ENCODE measurements around the gene ADGRL3. TPM values are rescaled to one million over a fixed set of nuclear protein-coding genes. Genes with fewer than 3 reads are reported as not detected.
A peak's percentile ranks its signal among the peaks of the same experiment; 100 is the strongest.

Gene ADGRL3
- total RNA-seq, 1 donor from 2014 or later = 31.3 TPM

- Mint-ChIP-seq H3K27me3 (ENCODE audit: low read depth, unreplicated experiment) (no peaks in the 10 kb centered on the region), H3K4me3 (ENCODE audit: unreplicated experiment) (no peak overlapping the region), H3K4me1 (ENCODE audit: low read depth, unreplicated experiment) (peaks cover 27% of the 10 kb centered on the region), H3K36me3 (ENCODE audit: low read depth, unreplicated experiment) (no peaks in the 10 kb centered on the region), H3K9me3 (ENCODE audit: unreplicated experiment) (no peaks in the 10 kb centered on the region), H3K27ac (ENCODE audit: unreplicated experiment) (peak overlapping the region; percentile 80)
- no peaks in the 10 kb centered on the region for H3K36me3 ChIP-seq (ENCODE audit: insufficient read depth, low read length)
- H3K9ac ChIP-seq (ENCODE audit: low read length) = peak overlapping the region; percentile 18
- no peak for FAIRE-seq
- H3K79me2 ChIP-seq (ENCODE audit: insufficient read depth, low read length) = no peaks in the 10 kb centered on the region
- peak overlapping the region; percentile 37 for H2AFZ ChIP-seq (ENCODE audit: low read depth, low read length)
- peak overlapping the region; percentile 64 for H3K27ac ChIP-seq (ENCODE audit: low read depth, low read length)
- H3K4me3 ChIP-seq (ENCODE audit: insufficient read depth, low read depth, low read length) = no peak overlapping the region
- TF ChIP-seq EZH2 (IDR thresholded peaks at IDR 0.05; ENCODE audit: insufficient read depth, low read length) = no peak
- TF ChIP-seq, protein P1, sequence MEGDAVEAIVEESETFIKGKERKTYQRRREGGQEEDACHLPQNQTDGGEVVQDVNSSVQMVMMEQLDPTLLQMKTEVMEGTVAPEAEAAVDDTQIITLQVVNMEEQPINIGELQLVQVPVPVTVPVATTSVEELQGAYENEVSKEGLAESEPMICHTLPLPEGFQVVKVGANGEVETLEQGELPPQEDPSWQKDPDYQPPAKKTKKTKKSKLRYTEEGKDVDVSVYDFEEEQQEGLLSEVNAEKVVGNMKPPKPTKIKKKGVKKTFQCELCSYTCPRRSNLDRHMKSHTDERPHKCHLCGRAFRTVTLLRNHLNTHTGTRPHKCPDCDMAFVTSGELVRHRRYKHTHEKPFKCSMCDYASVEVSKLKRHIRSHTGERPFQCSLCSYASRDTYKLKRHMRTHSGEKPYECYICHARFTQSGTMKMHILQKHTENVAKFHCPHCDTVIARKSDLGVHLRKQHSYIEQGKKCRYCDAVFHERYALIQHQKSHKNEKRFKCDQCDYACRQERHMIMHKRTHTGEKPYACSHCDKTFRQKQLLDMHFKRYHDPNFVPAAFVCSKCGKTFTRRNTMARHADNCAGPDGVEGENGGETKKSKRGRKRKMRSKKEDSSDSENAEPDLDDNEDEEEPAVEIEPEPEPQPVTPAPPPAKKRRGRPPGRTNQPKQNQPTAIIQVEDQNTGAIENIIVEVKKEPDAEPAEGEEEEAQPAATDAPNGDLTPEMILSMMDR (IDR thresholded peaks at IDR 0.05; ENCODE audit: insufficient read depth, low read depth, low read length) = no peak
- H3K4me1 ChIP-seq (ENCODE audit: insufficient read depth, low read length) = peaks cover 19% of the 10 kb centered on the region
- peaks cover 2% of the 10 kb centered on the region for H4K20me1 ChIP-seq (ENCODE audit: insufficient read depth, low read length)
- peak; percentile 55 for DNase-seq (ENCODE audit: low read depth)
- H3K27me3 ChIP-seq (ENCODE audit: insufficient read depth, low read length) = no peaks in the 10 kb centered on the region
- H3K9me3 ChIP-seq (ENCODE audit: insufficient read depth, low read depth, low read length) = no peaks in the 10 kb centered on the region
- peak overlapping the region; percentile 62 for H3K4me2 ChIP-seq (ENCODE audit: low read length)
Measured at GRCh38 chr4:61520166-61520565, 320.0 kb downstream of the ADGRL3 start.

- no peaks in the 10 kb centered on the region for H3K9me3 ChIP-seq (ENCODE audit: insufficient read depth, low read depth, low read length)
- DNase-seq (ENCODE audit: low read depth) (peak; percentile 79), FAIRE-seq (no peak)
- no peaks in the 10 kb centered on the region for H3K27me3 ChIP-seq (ENCODE audit: insufficient read depth, low read length)
- peaks cover 2% of the 10 kb centered on the region for H4K20me1 ChIP-seq (ENCODE audit: insufficient read depth, low read length)
- H3K4me1 ChIP-seq (ENCODE audit: insufficient read depth, low read length) = peaks cover 19% of the 10 kb centered on the region
- Mint-ChIP-seq H3K27me3 (ENCODE audit: low read depth, unreplicated experiment) (no peaks in the 10 kb centered on the region), H3K27ac (ENCODE audit: unreplicated experiment) (peak overlapping the region; percentile 97), H3K4me3 (ENCODE audit: unreplicated experiment) (no peak overlapping the region), H3K4me1 (ENCODE audit: low read depth, unreplicated experiment) (peaks cover 27% of the 10 kb centered on the region), H3K9me3 (ENCODE audit: unreplicated experiment) (no peaks in the 10 kb centered on the region), H3K36me3 (ENCODE audit: low read depth, unreplicated experiment) (no peaks in the 10 kb centered on the region)
- no peak overlapping the region for H3K4me3 ChIP-seq (ENCODE audit: insufficient read depth, low read depth, low read length)
- H3K36me3 ChIP-seq (ENCODE audit: insufficient read depth, low read length) = no peaks in the 10 kb centered on the region
- H2AFZ ChIP-seq (ENCODE audit: low read depth, low read length) = no peak overlapping the region
- peak overlapping the region; percentile 18 for H3K9ac ChIP-seq (ENCODE audit: low read length)
- TF ChIP-seq EZH2 (IDR thresholded peaks at IDR 0.05; ENCODE audit: insufficient read depth, low read length) = no peak
- TF ChIP-seq, protein P1 (IDR thresholded peaks at IDR 0.05; ENCODE audit: insufficient read depth, low read depth, low read length) = no peak
- H3K79me2 ChIP-seq (ENCODE audit: insufficient read depth, low read length) = no peaks in the 10 kb centered on the region
- H3K27ac ChIP-seq (ENCODE audit: low read depth, low read length) = peak overlapping the region; percentile 64
- peak overlapping the region; percentile 62 for H3K4me2 ChIP-seq (ENCODE audit: low read length)
Measured at GRCh38 chr4:61520681-61521160, 320.6 kb downstream of the ADGRL3 start.

GRCh38 chr4:61521451-61521850, 321.3 kb downstream of the ADGRL3 start:
- Mint-ChIP-seq H3K4me1 (ENCODE audit: low read depth, unreplicated experiment) (peaks cover 27% of the 10 kb centered on the region), H3K9me3 (ENCODE audit: unreplicated experiment) (no peaks in the 10 kb centered on the region), H3K27me3 (ENCODE audit: low read depth, unreplicated experiment) (no peaks in the 10 kb centered on the region), H3K36me3 (ENCODE audit: low read depth, unreplicated experiment) (no peaks in the 10 kb centered on the region), H3K27ac (ENCODE audit: unreplicated experiment) (peak overlapping the region; percentile 97), H3K4me3 (ENCODE audit: unreplicated experiment) (no peak overlapping the region)
- FAIRE-seq (peak; percentile 23), DNase-seq (ENCODE audit: low read depth) (peak; percentile 74)
- H3K4me3 ChIP-seq (ENCODE audit: insufficient read depth, low read depth, low read length) = no peak overlapping the region
- TF ChIP-seq, protein P1 (IDR thresholded peaks at IDR 0.05; ENCODE audit: insufficient read depth, low read depth, low read length) = no peak
- TF ChIP-seq EZH2 (IDR thresholded peaks at IDR 0.05; ENCODE audit: insufficient read depth, low read length) = no peak
- peaks cover 2% of the 10 kb centered on the region for H4K20me1 ChIP-seq (ENCODE audit: insufficient read depth, low read length)
- H3K27ac ChIP-seq (ENCODE audit: low read depth, low read length) = peak overlapping the region; percentile 64
- H2AFZ ChIP-seq (ENCODE audit: low read depth, low read length) = no peak overlapping the region
- H3K36me3 ChIP-seq (ENCODE audit: insufficient read depth, low read length) = no peaks in the 10 kb centered on the region
- no peaks in the 10 kb centered on the region for H3K9me3 ChIP-seq (ENCODE audit: insufficient read depth, low read depth, low read length)
- H3K79me2 ChIP-seq (ENCODE audit: insufficient read depth, low read length) = no peaks in the 10 kb centered on the region
- no peak overlapping the region for H3K9ac ChIP-seq (ENCODE audit: low read length)
- H3K4me2 ChIP-seq (ENCODE audit: low read length) = peak overlapping the region; percentile 62
- H3K4me1 ChIP-seq (ENCODE audit: insufficient read depth, low read length) = peaks cover 19% of the 10 kb centered on the region
- H3K27me3 ChIP-seq (ENCODE audit: insufficient read depth, low read length) = no peaks in the 10 kb centered on the region
